Measurements from ENCODE around the gene GNB2. TPM values are rescaled to one million over a fixed set of nuclear protein-coding genes. Genes with fewer than 3 reads are reported as not detected.
A peak's percentile ranks its signal among the peaks of the same experiment; 100 is the strongest.

GNB2 gene
- total and polyA plus RNA-seq, 2 of the 13 experiments (the other 11 are each of a cell fraction or from before 2014, with no cell fraction given), result 48.3 to 67.1 TPM

DNA sequence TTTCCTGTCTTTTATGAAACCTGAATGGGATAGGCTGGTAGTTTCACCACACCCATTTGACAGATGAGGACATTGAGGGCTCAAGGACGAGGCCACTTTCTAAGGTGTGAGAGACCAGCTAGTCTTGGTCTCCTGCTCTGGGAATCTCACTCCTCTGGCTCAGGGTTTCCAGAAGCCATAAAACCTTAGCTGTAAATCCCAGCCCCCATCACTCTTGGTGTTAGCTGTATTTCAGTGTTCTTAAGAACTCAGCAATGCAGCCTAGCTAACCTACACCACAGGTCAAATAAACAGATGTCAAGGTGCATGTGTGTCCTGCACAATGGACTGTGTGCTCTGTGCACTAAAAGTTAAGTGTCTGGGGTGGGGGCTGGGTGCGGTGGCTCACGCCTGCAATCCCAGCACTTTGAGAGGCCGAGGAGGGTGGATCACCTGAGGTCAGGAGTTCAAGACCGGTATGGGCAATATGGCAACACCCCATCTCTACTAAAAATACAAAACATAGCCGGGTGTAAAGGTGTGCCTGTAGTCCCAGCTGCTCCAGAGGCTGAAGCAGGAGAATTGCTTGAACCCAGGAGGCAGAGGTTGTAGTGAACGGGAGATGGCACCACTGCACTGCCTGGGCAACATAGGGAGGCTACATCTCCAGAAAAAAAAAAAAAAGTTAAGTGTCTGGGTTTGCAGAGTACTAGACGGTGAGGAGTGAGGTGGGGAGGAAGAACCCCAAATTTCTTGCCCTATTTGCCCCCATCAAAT, 46.2 kb downstream of the GNB2 start (continued):
- TF ChIP-seq, protein P1, sequence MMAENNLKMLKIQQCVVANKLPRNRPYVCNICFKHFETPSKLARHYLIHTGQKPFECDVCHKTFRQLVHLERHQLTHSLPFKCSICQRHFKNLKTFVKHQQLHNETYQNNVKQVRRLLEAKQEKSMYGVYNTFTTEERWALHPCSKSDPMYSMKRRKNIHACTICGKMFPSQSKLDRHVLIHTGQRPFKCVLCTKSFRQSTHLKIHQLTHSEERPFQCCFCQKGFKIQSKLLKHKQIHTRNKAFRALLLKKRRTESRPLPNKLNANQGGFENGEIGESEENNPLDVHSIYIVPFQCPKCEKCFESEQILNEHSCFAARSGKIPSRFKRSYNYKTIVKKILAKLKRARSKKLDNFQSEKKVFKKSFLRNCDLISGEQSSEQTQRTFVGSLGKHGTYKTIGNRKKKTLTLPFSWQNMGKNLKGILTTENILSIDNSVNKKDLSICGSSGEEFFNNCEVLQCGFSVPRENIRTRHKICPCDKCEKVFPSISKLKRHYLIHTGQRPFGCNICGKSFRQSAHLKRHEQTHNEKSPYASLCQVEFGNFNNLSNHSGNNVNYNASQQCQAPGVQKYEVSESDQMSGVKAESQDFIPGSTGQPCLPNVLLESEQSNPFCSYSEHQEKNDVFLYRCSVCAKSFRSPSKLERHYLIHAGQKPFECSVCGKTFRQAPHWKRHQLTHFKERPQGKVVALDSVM (CRISPR knock-in tag; IDR thresholded peaks at IDR 0.05), result peak; percentile 7
- TF ChIP-seq HIVEP1 (CRISPR knock-in tag; IDR thresholded peaks at IDR 0.05), result 0 out of 2 replicates have a peak, but pooled peaks have one; percentile 50
- TF ChIP-seq, protein P2, sequence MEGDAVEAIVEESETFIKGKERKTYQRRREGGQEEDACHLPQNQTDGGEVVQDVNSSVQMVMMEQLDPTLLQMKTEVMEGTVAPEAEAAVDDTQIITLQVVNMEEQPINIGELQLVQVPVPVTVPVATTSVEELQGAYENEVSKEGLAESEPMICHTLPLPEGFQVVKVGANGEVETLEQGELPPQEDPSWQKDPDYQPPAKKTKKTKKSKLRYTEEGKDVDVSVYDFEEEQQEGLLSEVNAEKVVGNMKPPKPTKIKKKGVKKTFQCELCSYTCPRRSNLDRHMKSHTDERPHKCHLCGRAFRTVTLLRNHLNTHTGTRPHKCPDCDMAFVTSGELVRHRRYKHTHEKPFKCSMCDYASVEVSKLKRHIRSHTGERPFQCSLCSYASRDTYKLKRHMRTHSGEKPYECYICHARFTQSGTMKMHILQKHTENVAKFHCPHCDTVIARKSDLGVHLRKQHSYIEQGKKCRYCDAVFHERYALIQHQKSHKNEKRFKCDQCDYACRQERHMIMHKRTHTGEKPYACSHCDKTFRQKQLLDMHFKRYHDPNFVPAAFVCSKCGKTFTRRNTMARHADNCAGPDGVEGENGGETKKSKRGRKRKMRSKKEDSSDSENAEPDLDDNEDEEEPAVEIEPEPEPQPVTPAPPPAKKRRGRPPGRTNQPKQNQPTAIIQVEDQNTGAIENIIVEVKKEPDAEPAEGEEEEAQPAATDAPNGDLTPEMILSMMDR (CRISPR knock-in tag; IDR thresholded peaks at IDR 0.05), result peak; percentile 61
- peak; percentile 43; the same call in 1 of the 2 replicates for TF ChIP-seq SOX13 (IDR thresholded peaks at IDR 0.05)
- peak in 1 of 2 experiments; percentile 68; a peak in 2 of 4 replicates for TF ChIP-seq SOX13 (CRISPR knock-in tag; conservative IDR thresholded peaks at IDR 0.05 in 1 of 2, IDR thresholded peaks at IDR 0.05 in 1 of 2)
- peak; percentile 80 for TF ChIP-seq KDM1A (CRISPR knock-in tag; IDR thresholded peaks at IDR 0.05)
- TF ChIP-seq, protein P3, sequence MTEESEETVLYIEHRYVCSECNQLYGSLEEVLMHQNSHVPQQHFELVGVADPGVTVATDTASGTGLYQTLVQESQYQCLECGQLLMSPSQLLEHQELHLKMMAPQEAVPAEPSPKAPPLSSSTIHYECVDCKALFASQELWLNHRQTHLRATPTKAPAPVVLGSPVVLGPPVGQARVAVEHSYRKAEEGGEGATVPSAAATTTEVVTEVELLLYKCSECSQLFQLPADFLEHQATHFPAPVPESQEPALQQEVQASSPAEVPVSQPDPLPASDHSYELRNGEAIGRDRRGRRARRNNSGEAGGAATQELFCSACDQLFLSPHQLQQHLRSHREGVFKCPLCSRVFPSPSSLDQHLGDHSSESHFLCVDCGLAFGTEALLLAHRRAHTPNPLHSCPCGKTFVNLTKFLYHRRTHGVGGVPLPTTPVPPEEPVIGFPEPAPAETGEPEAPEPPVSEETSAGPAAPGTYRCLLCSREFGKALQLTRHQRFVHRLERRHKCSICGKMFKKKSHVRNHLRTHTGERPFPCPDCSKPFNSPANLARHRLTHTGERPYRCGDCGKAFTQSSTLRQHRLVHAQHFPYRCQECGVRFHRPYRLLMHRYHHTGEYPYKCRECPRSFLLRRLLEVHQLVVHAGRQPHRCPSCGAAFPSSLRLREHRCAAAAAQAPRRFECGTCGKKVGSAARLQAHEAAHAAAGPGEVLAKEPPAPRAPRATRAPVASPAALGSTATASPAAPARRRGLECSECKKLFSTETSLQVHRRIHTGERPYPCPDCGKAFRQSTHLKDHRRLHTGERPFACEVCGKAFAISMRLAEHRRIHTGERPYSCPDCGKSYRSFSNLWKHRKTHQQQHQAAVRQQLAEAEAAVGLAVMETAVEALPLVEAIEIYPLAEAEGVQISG (CRISPR knock-in tag; IDR thresholded peaks at IDR 0.05), result peak; percentile 41; the same call in 1 of the 2 replicates
- TF ChIP-seq ZNF607 (CRISPR knock-in tag; IDR thresholded peaks at IDR 0.05; ENCODE audit: borderline replicate concordance), result peak; percentile 55; the same call in 1 of the 2 replicates
- no peak for TF ChIP-seq GATA4 (IDR thresholded peaks at IDR 0.05; ENCODE audit: borderline replicate concordance, low read depth)
- peak; percentile 77; the same call in 1 of the 2 replicates for TF ChIP-seq ZSCAN31 (CRISPR knock-in tag; IDR thresholded peaks at IDR 0.05; ENCODE audit: low read depth)
- TF ChIP-seq POGZ (CRISPR knock-in tag; IDR thresholded peaks at IDR 0.05), result no peak; the same call in none of the 2 replicates
- TF ChIP-seq SMC3 (IDR thresholded peaks at IDR 0.05; ENCODE audit: low read length), result no peak
- TF ChIP-seq FOXC1 (CRISPR knock-in tag; IDR thresholded peaks at IDR 0.05; ENCODE audit: borderline replicate concordance), result no peak
- no peak for TF ChIP-seq ZNF672 (CRISPR knock-in tag; IDR thresholded peaks at IDR 0.05)
- TF ChIP-seq ZNF777 (CRISPR knock-in tag; IDR thresholded peaks at IDR 0.05), result no peak
- TF ChIP-seq EZH2 (conservative IDR thresholded peaks at IDR 0.05; ENCODE audit: low read depth, low read length), result no peak
- TF ChIP-seq, protein P4, sequence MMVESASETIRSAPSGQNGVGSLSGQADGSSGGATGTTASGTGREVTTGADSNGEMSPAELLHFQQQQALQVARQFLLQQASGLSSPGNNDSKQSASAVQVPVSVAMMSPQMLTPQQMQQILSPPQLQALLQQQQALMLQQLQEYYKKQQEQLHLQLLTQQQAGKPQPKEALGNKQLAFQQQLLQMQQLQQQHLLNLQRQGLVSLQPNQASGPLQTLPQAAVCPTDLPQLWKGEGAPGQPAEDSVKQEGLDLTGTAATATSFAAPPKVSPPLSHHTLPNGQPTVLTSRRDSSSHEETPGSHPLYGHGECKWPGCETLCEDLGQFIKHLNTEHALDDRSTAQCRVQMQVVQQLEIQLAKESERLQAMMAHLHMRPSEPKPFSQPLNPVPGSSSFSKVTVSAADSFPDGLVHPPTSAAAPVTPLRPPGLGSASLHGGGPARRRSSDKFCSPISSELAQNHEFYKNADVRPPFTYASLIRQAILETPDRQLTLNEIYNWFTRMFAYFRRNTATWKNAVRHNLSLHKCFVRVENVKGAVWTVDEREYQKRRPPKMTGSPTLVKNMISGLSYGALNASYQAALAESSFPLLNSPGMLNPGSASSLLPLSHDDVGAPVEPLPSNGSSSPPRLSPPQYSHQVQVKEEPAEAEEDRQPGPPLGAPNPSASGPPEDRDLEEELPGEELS (CRISPR knock-in tag; IDR thresholded peaks at IDR 0.05), result peak; percentile 82
- TF ChIP-seq ZNF790 (CRISPR knock-in tag; IDR thresholded peaks at IDR 0.05; ENCODE audit: borderline replicate concordance), result no peak
- no peak for TF ChIP-seq SCMH1 (CRISPR knock-in tag; IDR thresholded peaks at IDR 0.05; ENCODE audit: borderline replicate concordance)
- no peak for TF ChIP-seq MTF1 (CRISPR knock-in tag; IDR thresholded peaks at IDR 0.05)
